GM21367 (cell line): ENCODE results near the gene MMP24.
"Not testable (repeated sequence)": the region's sequence is repeated elsewhere in the genome, so short reads cannot be mapped to it uniquely, and the experiment has no call there.

Source experiments
- ATAC-seq: cut with Tn5 transposase; IDR thresholded peaks from one replicate; pipeline ENCODE4 v1.9.1; 2021; ENCODE audit not compliant: unreplicated experiment

MMP24 gene

GRCh38 chr20:35215066-35215956 lies 11.2 kb upstream of the MMP24 start:
- no peak for ATAC-seq

- no peak for ATAC-seq
These were observed 9.9 kb upstream of the MMP24 start for GRCh38 chr20:35216541-35216940.

GRCh38 chr20:35223941-35224340 lies 2.5 kb upstream of the MMP24 start:
- no peak for ATAC-seq

- no peak for ATAC-seq
These were observed 2.0 kb upstream of the MMP24 start for GRCh38 chr20:35224536-35224935.

- ATAC-seq = no peak
These were observed 968 bp upstream of the MMP24 start for GRCh38 chr20:35225319-35226125.

GRCh38 chr20:35226884-35227681 lies 593 bp downstream of the MMP24 start:
- ATAC-seq = no peak

DNA sequence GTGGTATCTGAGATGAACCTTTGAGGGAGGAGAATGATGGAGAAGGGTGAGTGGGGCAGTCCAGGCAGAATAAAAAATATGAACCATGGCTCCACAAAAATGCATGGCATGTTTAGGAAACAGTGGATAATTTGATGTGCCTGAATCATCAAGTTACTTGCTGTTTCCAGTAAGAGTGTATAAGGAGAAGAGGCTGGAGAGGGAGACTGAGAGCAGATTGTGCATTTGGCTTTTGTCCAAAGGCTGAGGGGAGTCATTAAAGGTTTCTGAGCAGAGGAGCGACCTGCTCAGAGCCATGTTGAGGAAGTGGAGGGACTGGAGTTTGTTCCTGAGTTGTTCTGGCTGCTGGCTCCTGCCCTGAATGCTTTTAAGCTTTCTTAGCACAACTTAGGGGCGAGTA lies 6.1 kb downstream of the MMP24 start:
- no peak for ATAC-seq

GRCh38 chr20:35235881-35236280 lies 9.4 kb downstream of the MMP24 start:
- ATAC-seq = no peak

- no peak for ATAC-seq
These were observed 11.0 kb downstream of the MMP24 start for GRCh38 chr20:35237486-35237885.

DNA sequence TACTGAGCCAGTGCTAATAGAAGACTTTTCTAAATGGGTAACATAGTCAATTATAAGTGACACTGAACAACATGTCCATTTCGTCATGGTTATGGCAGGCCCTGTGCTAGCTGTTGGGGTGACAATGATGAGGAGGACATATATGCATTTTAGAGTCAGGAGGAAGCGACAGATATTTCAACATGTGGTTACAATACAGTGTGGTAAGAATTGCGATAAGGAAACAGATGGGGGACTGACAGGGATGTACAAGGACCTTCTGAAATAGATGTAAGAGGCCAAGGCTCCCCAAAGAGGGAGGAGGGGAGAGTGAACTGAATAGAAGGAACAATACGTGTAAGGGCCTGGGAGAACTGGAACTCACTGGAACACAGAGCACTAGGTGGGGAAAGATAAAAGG lies 11.7 kb downstream of the MMP24 start:
- ATAC-seq = no peak

DNA sequence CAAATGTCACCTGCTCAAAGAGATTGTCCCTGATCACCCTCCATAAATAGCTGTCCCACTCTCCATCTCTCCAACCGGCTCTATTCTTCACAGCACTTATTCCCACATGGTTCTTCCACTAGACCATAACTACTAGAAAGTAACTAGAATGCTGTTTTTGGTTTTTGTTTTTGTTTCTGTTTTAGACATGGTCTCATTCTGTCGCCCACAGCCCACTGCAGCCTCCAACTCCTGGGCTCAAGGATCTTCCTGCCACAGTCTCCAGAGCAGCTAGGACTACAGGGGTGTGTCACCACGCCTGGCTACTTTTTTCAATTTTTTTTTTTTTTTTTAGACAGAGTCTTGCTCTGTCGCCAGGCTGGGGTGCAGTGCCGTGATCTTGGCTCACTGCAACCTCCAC lies 12.2 kb downstream of the MMP24 start:
- no peak for ATAC-seq

DNA sequence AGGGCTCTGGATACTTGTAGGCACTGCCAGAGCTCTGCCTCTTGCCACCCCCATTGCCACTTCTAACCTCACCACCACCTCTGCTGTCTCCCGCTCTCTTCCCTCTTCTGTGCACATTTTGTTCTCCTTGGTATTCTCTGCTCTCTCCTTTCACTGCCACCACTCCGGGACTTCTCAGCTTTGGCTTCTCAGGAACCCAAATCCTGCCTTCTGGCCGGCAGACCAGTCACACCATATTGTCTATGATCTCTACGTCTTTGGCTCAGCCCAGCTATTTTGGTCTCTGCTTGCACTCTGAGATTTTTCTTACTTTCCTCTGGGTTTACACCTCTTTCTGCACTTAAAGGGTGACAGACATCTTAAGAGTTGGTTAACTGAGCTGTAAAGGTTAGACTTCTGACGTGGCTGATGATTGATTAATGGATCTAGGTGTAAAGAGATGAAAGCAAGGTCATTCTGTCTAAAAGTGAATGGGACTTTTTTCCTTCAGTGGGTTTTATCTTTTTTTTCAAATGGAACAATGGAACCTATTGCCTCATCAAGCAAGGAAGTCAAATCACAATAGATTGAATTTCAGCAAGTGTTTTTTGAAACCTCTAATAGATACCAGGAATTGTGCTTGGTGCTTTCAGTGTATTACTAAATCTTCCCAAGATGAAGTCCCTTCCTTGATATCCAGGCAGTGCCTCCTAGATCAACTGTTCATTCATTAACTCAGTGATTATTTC lies 13.8 kb downstream of the MMP24 start:
- no peak for ATAC-seq

DNA sequence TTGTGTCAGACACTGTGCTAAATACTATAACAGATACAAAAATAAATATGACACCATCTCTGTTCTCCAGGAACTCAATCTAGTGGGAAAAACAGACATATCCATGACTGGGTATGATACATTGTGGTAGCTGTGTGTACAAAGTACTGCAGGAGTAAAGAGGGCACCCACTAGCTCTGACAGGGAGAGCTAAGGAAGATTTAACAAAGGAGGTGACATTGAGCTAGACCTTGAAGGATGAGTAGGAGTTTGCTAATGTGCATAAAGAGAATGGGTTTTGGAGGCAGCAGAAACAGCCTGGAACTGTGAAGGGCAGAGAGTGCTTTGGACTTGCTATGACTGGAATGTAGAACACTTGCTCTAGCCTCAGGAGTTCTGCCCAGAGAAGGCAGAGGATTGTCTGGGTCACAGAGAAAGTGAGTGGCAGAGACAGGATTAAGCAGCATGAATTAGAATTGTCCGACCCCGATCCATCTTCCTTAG lies 14.4 kb downstream of the MMP24 start:
- no peak for ATAC-seq

DNA sequence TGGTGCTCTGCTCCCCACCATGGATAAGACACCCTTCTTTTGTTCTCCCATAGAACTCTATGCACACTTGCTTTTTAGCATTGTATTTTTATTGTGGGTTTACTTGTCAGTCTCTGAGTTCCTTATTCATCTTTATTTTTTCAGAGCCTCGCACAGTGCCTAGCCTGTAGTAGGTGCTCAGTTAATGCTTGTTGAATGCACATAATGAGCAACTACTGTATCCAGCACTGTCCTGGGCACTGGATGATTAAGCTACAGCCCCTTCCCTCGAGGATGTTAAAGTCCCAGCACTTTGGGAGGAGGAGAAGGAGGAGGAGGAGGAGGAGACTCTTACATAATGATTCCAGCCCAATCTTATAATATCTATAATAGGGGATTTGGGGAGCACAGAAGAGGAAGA lies 16.8 kb downstream of the MMP24 start:
- no peak for ATAC-seq

DNA sequence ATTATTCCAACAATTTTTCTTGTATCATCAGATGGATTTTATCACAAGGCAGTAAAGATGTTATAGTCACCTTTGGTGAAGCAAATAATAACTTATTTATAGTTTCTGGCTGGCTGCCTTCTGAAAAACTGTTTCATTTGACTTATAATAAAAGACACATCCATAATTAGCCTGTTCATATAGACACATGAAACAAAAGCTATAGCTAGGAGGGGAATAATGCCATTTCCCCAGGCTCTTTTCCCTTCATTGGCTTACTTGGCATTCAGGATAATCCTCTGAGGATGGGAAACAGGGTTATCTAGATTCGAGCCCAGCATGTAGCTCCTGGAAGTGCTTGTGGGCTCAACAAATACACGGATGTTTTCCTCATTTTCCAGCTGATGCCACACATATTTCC lies 17.5 kb downstream of the MMP24 start:
- no peak for ATAC-seq

DNA sequence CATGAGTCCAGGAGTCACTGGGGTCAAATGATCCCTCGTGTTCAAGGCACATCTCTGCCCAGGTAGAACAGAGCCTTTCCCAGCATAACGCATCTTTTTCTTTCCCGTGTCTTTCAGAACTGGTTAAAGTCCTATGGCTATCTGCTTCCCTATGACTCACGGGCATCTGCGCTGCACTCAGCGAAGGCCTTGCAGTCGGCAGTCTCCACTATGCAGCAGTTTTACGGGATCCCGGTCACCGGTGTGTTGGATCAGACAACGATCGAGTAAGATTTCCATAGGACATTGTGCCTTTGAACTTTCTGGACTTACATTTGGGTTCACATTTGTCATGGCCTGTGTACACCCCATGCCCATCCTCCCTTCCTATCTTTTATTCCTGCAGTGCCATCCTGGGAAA lies 20.2 kb downstream of the MMP24 start:
- no peak for ATAC-seq

DNA sequence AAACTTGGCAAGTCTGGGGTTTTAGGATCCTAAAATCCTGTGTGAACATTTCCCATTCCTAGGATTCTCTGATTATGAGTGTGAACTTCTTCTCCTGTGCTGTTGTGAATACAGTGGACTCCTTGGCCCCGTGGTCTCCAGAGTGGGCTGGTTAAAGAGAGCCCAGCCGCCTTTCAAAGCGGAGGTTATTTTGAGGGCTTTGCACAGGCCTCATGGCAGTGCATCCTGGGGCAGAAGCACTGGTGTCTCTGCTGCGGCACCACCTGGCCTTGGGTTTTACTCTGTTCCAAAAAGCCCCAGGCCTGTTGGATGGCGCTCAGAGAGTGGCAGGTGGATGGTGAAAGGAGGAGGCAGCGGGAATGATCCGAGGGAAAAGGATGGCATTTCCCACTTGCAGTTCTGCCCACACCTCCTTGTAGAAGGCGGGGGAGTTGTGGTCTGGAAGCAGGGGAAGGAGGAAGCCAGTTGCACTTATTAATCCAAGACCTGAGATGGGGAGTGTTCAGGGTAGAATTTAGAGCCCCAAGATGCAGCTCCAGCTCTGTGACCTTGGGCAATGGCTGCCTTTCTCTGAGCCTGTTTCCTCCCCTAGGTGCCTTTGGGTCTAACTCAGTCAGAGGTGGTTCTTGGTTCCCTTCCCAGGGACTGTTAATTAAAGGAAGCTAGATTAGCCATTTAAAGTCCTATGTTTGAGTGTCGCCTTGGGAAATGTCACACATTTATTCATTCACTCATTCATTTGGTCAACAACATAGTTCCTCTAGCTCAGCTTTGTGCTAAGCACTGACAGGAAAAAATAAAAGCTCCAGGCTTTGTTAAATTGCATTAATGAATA lies 22.4 kb downstream of the MMP24 start:
- no peak for ATAC-seq

- no peak for ATAC-seq
These were observed 25.1 kb downstream of the MMP24 start for GRCh38 chr20:35251613-35251940.

DNA sequence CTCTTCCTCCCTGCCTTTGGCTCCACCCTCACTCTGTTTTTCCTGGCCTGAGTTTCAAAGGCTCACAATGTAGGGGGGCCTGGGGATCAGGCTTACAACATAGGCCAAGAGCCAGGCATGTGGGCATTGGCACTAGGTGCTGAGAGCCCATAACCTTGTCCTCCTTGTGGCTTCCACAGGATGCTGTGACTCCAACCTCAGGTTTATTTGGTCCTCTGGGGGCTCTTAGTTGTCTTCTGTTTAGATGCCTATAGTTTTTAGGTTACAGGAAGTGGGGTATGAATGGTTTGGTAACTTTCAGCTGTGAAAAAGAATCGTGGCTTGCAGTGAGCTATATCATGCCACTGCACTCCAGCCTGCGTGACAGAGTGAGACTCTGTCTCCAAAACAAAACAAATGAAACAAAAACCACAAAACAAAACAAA lies 25.6 kb downstream of the MMP24 start:
- no peak for ATAC-seq

DNA sequence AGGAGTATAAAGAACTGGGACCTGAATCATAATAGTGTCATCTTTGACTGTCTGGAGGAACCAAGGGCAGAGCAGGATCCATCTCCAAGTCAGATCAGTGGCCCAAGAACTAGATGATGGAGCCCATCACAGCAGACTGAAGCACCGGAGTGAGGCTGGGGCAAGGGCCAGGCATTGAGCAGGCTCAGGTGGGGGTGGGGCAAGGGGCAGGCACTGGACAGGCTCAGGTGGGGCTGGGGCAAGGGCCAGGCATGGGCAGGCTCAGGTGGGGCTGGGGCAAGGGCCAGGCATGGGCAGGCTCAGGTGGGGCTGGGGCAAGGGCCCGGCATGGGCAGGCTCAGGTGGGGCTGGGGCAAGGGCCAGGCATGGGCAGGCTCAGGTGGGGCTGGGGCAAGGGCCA lies 26.1 kb downstream of the MMP24 start:
- ATAC-seq = not testable (repeated sequence)
